LNCAP (cell line): Measurements from ENCODE around the gene ELK4.

Source experiments
- TF ChIP-seq, protein P1 (sequence below): fragments of 450-650 bp; IDR thresholded peaks from 2 replicates; pipeline ENCODE4 v1.5.1; 2017; ENCODE audit warnings: mild to moderate bottlenecking

ELK4 gene

DNA sequence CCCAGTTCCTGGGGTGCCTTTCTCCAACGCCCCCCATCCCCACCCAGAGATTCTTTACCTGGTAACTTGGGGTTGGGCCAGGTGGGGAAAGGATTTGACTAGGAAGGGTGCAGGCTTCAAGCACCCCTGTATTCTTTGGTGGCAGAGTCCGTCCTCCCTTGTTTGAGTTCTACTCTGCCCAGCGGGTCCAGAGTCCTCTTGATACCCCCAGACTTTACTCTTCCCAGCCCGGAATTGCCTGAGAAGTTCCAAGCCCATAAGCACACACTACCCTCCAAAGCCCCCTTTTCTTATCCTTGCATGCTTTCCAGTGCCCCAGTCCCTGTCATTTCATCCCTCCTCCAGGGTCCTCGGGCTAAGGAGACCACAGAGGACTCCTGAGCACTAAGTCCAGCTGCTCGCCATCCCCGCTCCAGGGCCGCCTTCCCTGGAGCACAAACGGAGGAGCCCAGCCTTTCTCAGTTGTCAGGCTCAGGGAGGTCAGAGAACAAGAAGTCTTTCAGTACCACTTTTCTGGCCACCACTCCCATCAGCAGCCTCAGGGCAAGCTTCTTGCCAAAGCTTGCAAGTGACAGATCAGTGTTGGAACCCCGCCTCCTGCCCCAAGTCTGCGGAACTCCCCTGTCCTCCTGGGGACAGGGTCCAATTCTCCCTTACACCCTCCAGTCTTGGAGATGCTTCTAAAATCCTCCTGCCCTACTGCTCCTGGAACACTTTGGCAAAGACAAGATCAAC is 36.3 kb upstream of the ELK4 start:
- TF ChIP-seq, protein P1, sequence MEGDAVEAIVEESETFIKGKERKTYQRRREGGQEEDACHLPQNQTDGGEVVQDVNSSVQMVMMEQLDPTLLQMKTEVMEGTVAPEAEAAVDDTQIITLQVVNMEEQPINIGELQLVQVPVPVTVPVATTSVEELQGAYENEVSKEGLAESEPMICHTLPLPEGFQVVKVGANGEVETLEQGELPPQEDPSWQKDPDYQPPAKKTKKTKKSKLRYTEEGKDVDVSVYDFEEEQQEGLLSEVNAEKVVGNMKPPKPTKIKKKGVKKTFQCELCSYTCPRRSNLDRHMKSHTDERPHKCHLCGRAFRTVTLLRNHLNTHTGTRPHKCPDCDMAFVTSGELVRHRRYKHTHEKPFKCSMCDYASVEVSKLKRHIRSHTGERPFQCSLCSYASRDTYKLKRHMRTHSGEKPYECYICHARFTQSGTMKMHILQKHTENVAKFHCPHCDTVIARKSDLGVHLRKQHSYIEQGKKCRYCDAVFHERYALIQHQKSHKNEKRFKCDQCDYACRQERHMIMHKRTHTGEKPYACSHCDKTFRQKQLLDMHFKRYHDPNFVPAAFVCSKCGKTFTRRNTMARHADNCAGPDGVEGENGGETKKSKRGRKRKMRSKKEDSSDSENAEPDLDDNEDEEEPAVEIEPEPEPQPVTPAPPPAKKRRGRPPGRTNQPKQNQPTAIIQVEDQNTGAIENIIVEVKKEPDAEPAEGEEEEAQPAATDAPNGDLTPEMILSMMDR, result no peak

DNA sequence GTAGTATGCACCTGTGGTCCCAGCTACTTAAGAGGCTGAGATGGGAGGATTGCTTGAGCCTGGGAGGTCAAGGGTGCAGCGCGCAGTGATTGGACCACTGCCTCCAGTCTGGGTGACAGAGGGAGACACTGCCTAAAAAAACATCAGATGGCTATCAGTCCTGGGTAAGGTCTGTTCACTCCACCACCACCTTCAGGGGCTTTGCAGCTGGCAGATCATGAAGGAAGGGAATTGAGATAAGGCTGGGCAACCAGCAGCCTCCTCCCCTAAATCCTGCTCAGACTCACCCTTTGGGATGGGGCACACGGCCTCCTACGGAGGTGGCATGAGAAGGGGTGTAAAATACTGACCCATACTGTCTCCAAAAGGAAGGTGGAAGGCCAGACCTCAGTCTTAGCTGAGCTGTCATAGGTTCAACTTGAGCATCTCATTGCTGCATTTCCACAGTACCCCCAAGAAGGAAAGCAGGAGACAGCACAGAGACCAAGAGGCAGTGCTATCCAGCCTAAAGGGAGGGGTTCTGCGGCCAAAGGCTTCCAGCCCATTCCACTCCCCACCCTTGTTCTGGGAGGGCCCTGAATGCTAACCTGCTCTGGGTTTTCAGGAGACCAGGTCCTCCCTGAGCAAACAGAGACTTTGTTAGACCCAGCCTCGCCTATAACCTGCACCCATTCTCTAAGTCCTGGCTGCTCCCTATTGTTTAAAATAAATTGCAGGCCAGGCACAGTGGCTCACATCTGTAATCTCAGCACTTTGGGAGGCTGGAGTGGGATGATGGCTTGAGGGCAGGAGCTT is 34.8 kb upstream of the ELK4 start:
- TF ChIP-seq, protein P1, result no peak

DNA sequence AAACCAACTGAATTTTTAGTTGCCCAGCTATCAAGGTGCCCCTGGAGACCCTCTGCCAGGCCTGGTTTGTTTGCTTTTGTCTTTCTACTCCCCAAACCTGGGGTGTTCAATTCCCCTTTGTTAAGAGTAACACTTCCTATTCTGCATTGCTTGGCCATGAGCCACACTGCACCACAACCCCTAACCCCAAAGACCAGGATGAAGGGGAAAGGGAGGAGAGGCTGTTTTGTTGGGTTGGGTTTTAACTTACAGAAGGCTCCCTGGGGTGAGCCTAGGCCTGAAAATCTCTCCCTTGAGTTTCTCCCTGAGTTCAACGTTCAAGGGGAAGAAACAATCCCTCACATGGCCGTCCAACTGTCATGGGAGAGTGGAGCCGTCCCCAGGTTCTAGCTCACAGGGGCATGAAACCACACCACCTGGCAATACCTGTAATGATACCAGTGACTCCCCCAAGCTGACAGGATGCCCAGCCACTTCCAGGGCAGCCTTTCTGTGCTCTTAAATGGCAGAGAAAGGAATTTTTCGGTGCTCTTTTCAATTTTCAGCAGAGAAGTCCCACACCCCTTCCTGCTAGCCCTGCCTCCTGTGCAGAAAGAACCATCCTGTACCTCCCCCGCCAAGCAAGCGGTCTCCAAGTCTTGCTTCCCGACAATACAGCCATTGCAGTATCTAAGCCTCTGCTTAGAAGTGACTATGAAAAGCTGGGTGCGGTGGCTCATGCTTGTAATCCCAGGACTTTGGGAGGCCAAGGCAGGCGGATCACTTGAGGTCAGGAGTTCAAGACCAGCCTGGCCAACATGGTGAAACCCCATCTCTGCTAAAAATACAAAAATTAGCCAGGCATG is 33.6 kb upstream of the ELK4 start:
- TF ChIP-seq, protein P1, result no peak

DNA sequence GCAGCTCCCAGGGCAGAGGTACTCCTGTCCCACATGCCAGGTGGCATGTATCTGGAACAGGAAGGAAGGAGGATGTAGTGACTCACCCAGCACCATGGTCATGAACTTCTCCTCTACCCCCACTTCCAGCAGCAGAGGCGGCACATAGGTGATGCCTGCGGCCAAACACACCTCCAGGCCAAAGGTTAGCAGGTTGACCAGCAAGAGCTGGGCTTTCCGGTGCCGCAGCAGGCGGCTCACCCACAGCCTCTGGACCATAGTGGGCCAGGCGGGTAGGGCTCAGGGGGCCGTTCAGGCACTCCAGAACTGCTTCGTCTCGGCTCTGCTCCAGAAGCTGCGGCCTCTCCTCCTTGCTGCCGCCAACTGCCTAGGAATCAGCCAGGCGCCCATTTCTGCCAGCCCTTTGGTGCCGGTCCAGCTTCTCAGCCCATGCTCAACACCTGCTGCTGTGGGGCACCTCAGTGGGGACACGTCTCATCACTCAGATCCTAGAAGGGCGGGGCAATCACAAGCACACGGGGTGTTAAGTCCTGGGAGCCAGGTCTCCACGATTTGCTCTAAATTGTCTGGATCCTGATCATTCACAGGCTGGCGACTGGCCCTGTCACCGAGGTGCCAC is 32.7 kb upstream of the ELK4 start:
- TF ChIP-seq, protein P1, result no peak

DNA sequence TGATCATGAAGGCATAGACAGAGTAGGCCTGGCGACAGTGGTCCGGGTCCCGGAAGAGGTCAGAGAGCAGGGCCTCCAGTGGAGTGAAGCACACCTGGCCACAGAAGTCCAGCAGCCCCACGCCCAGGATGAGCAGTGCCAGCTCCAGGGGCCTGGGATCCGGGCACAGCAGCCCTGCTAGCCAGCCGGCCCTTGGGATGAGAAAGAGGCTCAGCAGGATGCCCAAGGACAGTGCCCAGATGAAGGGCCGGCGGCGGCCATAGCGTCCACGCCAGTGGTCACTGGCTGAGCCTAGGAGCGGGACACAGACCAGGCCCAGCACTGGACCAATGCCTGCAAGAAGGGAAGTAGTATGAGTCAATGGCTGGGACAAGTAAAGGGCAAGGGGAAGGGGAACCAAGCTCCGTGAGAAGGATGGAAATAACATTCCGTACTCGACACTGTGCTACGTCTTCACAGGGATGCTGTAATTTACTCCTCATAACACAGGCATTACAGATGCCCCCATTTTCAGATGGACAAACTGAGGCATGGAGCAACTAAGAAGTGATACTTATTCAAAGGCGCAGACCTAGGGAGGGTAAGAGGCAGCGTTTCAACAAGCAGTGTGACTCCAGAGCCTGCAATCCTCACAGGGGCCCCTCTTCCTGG is 31.6 kb upstream of the ELK4 start:
- TF ChIP-seq, protein P1, result no peak

DNA sequence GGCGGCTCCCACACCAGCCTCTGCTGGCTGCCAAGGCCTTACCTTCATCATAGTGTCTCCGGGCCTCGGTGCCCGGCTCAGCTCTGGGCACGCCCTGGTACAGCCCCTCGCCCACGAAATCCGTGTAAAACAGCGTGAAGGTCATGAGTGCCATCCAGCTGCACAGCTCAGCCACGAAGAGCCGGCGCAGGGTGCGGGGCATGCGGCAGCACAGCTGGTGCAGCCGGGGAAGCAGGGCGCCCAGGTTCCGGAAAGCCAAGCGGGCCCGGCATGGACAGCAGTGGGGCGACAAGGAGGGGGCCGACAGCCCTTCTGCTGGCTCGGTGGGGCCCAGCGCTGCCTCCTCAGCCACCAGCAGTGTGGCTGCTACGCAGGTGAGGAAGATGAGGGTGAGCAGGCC is 31.0 kb upstream of the ELK4 start:
- TF ChIP-seq, protein P1, result no peak
